ENCODE measurements around the gene EIF4B.
A peak's percentile ranks its signal among the peaks of the same experiment; 100 is the strongest.

Gene EIF4B

GRCh38 chr12:53005986-53006809 lies at the start of gene EIF4B:
Gene EIF4B, plus strand, starts transcription at chr12:53006456. Its CDS starts 28 bp downstream, at chr12:53006484.
- peak within 1 kb of the TSS; percentile 96 for H3K27ac ChIP-seq (ENCODE audit: low read length)
- H3K4me3 ChIP-seq (ENCODE audit: low read depth in 1 of 2, low read length in 2 of 2): peak within 1 kb of the TSS; percentile 74 to 99
- peaks cover 0 to 7% of the 10 kb centered on the region in 2 donors for H3K36me3 ChIP-seq (ENCODE audit: control insufficient read depth in 1 of 2, insufficient read depth in 2 of 2, low read length in 2 of 2)
- H3K27me3 ChIP-seq (ENCODE audit: low read depth, low read length): no peaks in the 10 kb centered on the region
- peaks cover 18 to 47% of the 10 kb centered on the region in 2 donors for H3K4me1 ChIP-seq (ENCODE audit: control insufficient read depth in 1 of 2, insufficient read depth in 2 of 2, low read length in 2 of 2)
- H3K9me3 ChIP-seq (ENCODE audit: control insufficient read depth in 1 of 2, low read length in 2 of 2): no peaks in the 10 kb centered on the region

- no peaks in the 10 kb centered on the region for H3K36me3 ChIP-seq (ENCODE audit: control insufficient read depth in 1 of 2, insufficient read depth in 2 of 2, low read length in 2 of 2)
- no peaks in the 10 kb centered on the region for H3K9me3 ChIP-seq (ENCODE audit: control insufficient read depth in 1 of 2, low read length in 2 of 2)
- no peak overlapping the region for H3K4me3 ChIP-seq (ENCODE audit: low read depth in 1 of 2, low read length in 2 of 2)
- no peaks in the 10 kb centered on the region for H3K27me3 ChIP-seq (ENCODE audit: low read depth, low read length)
- no peak overlapping the region for H3K27ac ChIP-seq (ENCODE audit: low read length)
- no peaks in the 10 kb centered on the region for H3K4me1 ChIP-seq (ENCODE audit: control insufficient read depth in 1 of 2, insufficient read depth in 2 of 2, low read length in 2 of 2)
These were observed 49.3 kb upstream of the EIF4B start for GRCh38 chr12:52956987-52957386.

- no peaks in the 10 kb centered on the region for H3K9me3 ChIP-seq (ENCODE audit: control insufficient read depth in 1 of 2, low read length in 2 of 2)
- H3K4me3 ChIP-seq (ENCODE audit: low read depth in 1 of 2, low read length in 2 of 2): peak overlapping the region in 1 of 2 donors; percentile 53
- H3K27ac ChIP-seq (ENCODE audit: low read length): no peak overlapping the region
- no peaks in the 10 kb centered on the region for H3K36me3 ChIP-seq (ENCODE audit: control insufficient read depth in 1 of 2, insufficient read depth in 2 of 2, low read length in 2 of 2)
- peaks cover 5% of the 10 kb centered on the region for H3K27me3 ChIP-seq (ENCODE audit: low read depth, low read length)
- H3K4me1 ChIP-seq (ENCODE audit: control insufficient read depth in 1 of 2, insufficient read depth in 2 of 2, low read length in 2 of 2): peaks cover 0 to 10% of the 10 kb centered on the region in 2 donors
These were observed 41.5 kb upstream of the EIF4B start for GRCh38 chr12:52964556-52965336.

- Histone ChIP-seq H3K36me3 (ENCODE audit: control insufficient read depth in 1 of 2, insufficient read depth in 2 of 2, low read length in 2 of 2) (no peaks in the 10 kb centered on the region), H3K9me3 (ENCODE audit: control insufficient read depth in 1 of 2, low read length in 2 of 2) (no peaks in the 10 kb centered on the region), H3K4me1 (ENCODE audit: control insufficient read depth in 1 of 2, insufficient read depth in 2 of 2, low read length in 2 of 2) (peaks cover 0 to 14% of the 10 kb centered on the region in 2 donors), H3K4me3 (ENCODE audit: low read depth in 1 of 2, low read length in 2 of 2) (peak overlapping the region in 1 of 2 donors; percentile 53), H3K27ac (ENCODE audit: low read length) (no peak overlapping the region), H3K27me3 (ENCODE audit: low read depth, low read length) (peaks cover 5% of the 10 kb centered on the region)
These were observed 40.9 kb upstream of the EIF4B start for GRCh38 chr12:52965337-52965731.

- peaks cover 7% of the 10 kb centered on the region for H3K27me3 ChIP-seq (ENCODE audit: low read depth, low read length)
- H3K9me3 ChIP-seq (ENCODE audit: control insufficient read depth in 1 of 2, low read length in 2 of 2): no peaks in the 10 kb centered on the region
- H3K4me3 ChIP-seq (ENCODE audit: low read depth in 1 of 2, low read length in 2 of 2): no peak overlapping the region
- H3K4me1 ChIP-seq (ENCODE audit: control insufficient read depth in 1 of 2, insufficient read depth in 2 of 2, low read length in 2 of 2): peaks cover 0 to 14% of the 10 kb centered on the region in 2 donors
- no peak overlapping the region for H3K27ac ChIP-seq (ENCODE audit: low read length)
- H3K36me3 ChIP-seq (ENCODE audit: control insufficient read depth in 1 of 2, insufficient read depth in 2 of 2, low read length in 2 of 2): no peaks in the 10 kb centered on the region
These were observed 37.0 kb upstream of the EIF4B start for GRCh38 chr12:52969166-52969795.

GRCh38 chr12:52969828-52970569 lies 36.3 kb upstream of the EIF4B start:
- peak overlapping the region; percentile 56 for H3K27ac ChIP-seq (ENCODE audit: low read length)
- H3K4me3 ChIP-seq (ENCODE audit: low read depth in 1 of 2, low read length in 2 of 2): no peak overlapping the region
- peaks cover 0 to 15% of the 10 kb centered on the region in 2 donors for H3K4me1 ChIP-seq (ENCODE audit: control insufficient read depth in 1 of 2, insufficient read depth in 2 of 2, low read length in 2 of 2)

GRCh38 chr12:52971679-52972329 lies 34.5 kb upstream of the EIF4B start:
- Histone ChIP-seq H3K4me1 (ENCODE audit: control insufficient read depth in 1 of 2, insufficient read depth in 2 of 2, low read length in 2 of 2) (peaks cover 0 to 12% of the 10 kb centered on the region in 2 donors), H3K9me3 (ENCODE audit: control insufficient read depth in 1 of 2, low read length in 2 of 2) (no peaks in the 10 kb centered on the region), H3K27ac (ENCODE audit: low read length) (no peak overlapping the region), H3K4me3 (ENCODE audit: low read depth in 1 of 2, low read length in 2 of 2) (no peak overlapping the region), H3K27me3 (ENCODE audit: low read depth, low read length) (peaks cover 3% of the 10 kb centered on the region), H3K36me3 (ENCODE audit: control insufficient read depth in 1 of 2, insufficient read depth in 2 of 2, low read length in 2 of 2) (no peaks in the 10 kb centered on the region)

More at GRCh38 chr12:52969828-52970569, 36.3 kb upstream of the EIF4B start:
- H3K9me3 ChIP-seq (ENCODE audit: control insufficient read depth in 1 of 2, low read length in 2 of 2): no peaks in the 10 kb centered on the region
- no peaks in the 10 kb centered on the region for H3K36me3 ChIP-seq (ENCODE audit: control insufficient read depth in 1 of 2, insufficient read depth in 2 of 2, low read length in 2 of 2)
- H3K27me3 ChIP-seq (ENCODE audit: low read depth, low read length): peaks cover 7% of the 10 kb centered on the region

- H3K27ac ChIP-seq (ENCODE audit: low read length): no peak overlapping the region
- no peak overlapping the region for H3K4me3 ChIP-seq (ENCODE audit: low read depth in 1 of 2, low read length in 2 of 2)
- H3K36me3 ChIP-seq (ENCODE audit: control insufficient read depth in 1 of 2, insufficient read depth in 2 of 2, low read length in 2 of 2): no peaks in the 10 kb centered on the region
These were observed 31.1 kb upstream of the EIF4B start for GRCh38 chr12:52975204-52975603.

GRCh38 chr12:52975820-52976573 lies 30.3 kb upstream of the EIF4B start:
- H3K4me3 ChIP-seq (ENCODE audit: low read depth in 1 of 2, low read length in 2 of 2): no peak overlapping the region
- no peaks in the 10 kb centered on the region for H3K9me3 ChIP-seq (ENCODE audit: control insufficient read depth in 1 of 2, low read length in 2 of 2)
- H3K36me3 ChIP-seq (ENCODE audit: control insufficient read depth in 1 of 2, insufficient read depth in 2 of 2, low read length in 2 of 2): no peaks in the 10 kb centered on the region
- H3K4me1 ChIP-seq (ENCODE audit: control insufficient read depth in 1 of 2, insufficient read depth in 2 of 2, low read length in 2 of 2): peaks cover 0 to 8% of the 10 kb centered on the region in 2 donors
- H3K27me3 ChIP-seq (ENCODE audit: low read depth, low read length): no peaks in the 10 kb centered on the region
- no peak overlapping the region for H3K27ac ChIP-seq (ENCODE audit: low read length)

More at GRCh38 chr12:52975204-52975603, 31.1 kb upstream of the EIF4B start:
- Histone ChIP-seq H3K4me1 (ENCODE audit: control insufficient read depth in 1 of 2, insufficient read depth in 2 of 2, low read length in 2 of 2) (peaks cover 0 to 8% of the 10 kb centered on the region in 2 donors), H3K27me3 (ENCODE audit: low read depth, low read length) (peaks cover 3% of the 10 kb centered on the region), H3K9me3 (ENCODE audit: control insufficient read depth in 1 of 2, low read length in 2 of 2) (no peaks in the 10 kb centered on the region)

- Histone ChIP-seq H3K4me3 (ENCODE audit: low read depth in 1 of 2, low read length in 2 of 2) (no peak overlapping the region), H3K27ac (ENCODE audit: low read length) (no peak overlapping the region), H3K27me3 (ENCODE audit: low read depth, low read length) (no peaks in the 10 kb centered on the region), H3K36me3 (ENCODE audit: control insufficient read depth in 1 of 2, insufficient read depth in 2 of 2, low read length in 2 of 2) (no peaks in the 10 kb centered on the region), H3K4me1 (ENCODE audit: control insufficient read depth in 1 of 2, insufficient read depth in 2 of 2, low read length in 2 of 2) (peaks cover 0 to 8% of the 10 kb centered on the region in 2 donors), H3K9me3 (ENCODE audit: control insufficient read depth in 1 of 2, low read length in 2 of 2) (no peaks in the 10 kb centered on the region)
These were observed 29.6 kb upstream of the EIF4B start for GRCh38 chr12:52976574-52977071.

Measured in muscle layer of duodenum (tissue), 2 donors.